ENCODE data around the gene ABHD15. TPM values are rescaled to one million over a fixed set of nuclear protein-coding genes. Genes with fewer than 3 reads are reported as not detected.

ABHD15 gene
- total RNA-seq, 1 experiment from 2014 or later: 8.2 TPM

- TF ChIP-seq, protein P1, sequence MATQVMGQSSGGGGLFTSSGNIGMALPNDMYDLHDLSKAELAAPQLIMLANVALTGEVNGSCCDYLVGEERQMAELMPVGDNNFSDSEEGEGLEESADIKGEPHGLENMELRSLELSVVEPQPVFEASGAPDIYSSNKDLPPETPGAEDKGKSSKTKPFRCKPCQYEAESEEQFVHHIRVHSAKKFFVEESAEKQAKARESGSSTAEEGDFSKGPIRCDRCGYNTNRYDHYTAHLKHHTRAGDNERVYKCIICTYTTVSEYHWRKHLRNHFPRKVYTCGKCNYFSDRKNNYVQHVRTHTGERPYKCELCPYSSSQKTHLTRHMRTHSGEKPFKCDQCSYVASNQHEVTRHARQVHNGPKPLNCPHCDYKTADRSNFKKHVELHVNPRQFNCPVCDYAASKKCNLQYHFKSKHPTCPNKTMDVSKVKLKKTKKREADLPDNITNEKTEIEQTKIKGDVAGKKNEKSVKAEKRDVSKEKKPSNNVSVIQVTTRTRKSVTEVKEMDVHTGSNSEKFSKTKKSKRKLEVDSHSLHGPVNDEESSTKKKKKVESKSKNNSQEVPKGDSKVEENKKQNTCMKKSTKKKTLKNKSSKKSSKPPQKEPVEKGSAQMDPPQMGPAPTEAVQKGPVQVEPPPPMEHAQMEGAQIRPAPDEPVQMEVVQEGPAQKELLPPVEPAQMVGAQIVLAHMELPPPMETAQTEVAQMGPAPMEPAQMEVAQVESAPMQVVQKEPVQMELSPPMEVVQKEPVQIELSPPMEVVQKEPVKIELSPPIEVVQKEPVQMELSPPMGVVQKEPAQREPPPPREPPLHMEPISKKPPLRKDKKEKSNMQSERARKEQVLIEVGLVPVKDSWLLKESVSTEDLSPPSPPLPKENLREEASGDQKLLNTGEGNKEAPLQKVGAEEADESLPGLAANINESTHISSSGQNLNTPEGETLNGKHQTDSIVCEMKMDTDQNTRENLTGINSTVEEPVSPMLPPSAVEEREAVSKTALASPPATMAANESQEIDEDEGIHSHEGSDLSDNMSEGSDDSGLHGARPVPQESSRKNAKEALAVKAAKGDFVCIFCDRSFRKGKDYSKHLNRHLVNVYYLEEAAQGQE (IDR thresholded peaks at IDR 0.05; ENCODE audit: low read depth): no peak
- no peak for TF ChIP-seq SP1 (IDR thresholded peaks at IDR 0.05; ENCODE audit: low read depth)
- TF ChIP-seq CBX3 (IDR thresholded peaks at IDR 0.05; ENCODE audit: low read depth): no peak
- TF ChIP-seq SIN3A (IDR thresholded peaks at IDR 0.05; ENCODE audit: low read depth): no peak
- TF ChIP-seq JUND (IDR thresholded peaks at IDR 0.05): no peak
- TF ChIP-seq ELF1 (IDR thresholded peaks at IDR 0.05; ENCODE audit: borderline replicate concordance, low read depth): no peak
Measured at GRCh38 chr17:29611351-29612093, 44.7 kb upstream of the ABHD15 start (continued).

- intact Hi-C loops (cut with micrococcal nuclease): no loop called here
- H4K20me1 ChIP-seq (ENCODE audit: insufficient read depth): no peaks in the 10 kb centered on the region
- ChIA-PET POLR2A (no interaction called here), CTCF (no interaction called here), RAD21 (ENCODE audit: low non-redundant PET in 1 of 2, low total read pairs in 2 of 2, uncharacterized antibody in 2 of 2, unreplicated experiment in 2 of 2) (no interaction called here)
- H3K4me1 ChIP-seq (ENCODE audit: control insufficient read depth in 1 of 2, insufficient read depth in 2 of 2, low read length in 2 of 2): 0 out of 4 replicates have a peak, but pooled peaks cover 0 to 3% of the 10 kb centered on the region in 2 experiments
- H3K27ac ChIP-seq (ENCODE audit: low read depth, low read length): no peak overlapping the region
- no peaks in the 10 kb centered on the region for H3K9me3 ChIP-seq (ENCODE audit: control insufficient read depth in 1 of 2, insufficient read depth in 1 of 2, low read depth in 1 of 2, low read length in 2 of 2)
- no peaks in the 10 kb centered on the region for H3K36me3 ChIP-seq (ENCODE audit: control insufficient read depth in 1 of 2, insufficient read depth in 2 of 2, low read length in 2 of 2)
- H3K79me2 ChIP-seq (ENCODE audit: insufficient read depth, low read length): peaks cover 4% of the 10 kb centered on the region; the same call in 1 of the 2 replicates
- H3K9me2 ChIP-seq (ENCODE audit: insufficient read depth): no peaks in the 10 kb centered on the region
- no peak for ATAC-seq
- no peak overlapping the region for H3K4me3 ChIP-seq (replicated peaks in 1 of 2; ENCODE audit: low read depth in 1 of 2, low read length in 2 of 2)
- H3K4me2 ChIP-seq (ENCODE audit: low read length): no peak overlapping the region
- no peaks in the 10 kb centered on the region for H3K27me3 ChIP-seq (ENCODE audit: insufficient read depth, low read length)
- no peak for DNase-seq (ENCODE audit: low read depth, low spot score)
- no peak overlapping the region for H2AFZ ChIP-seq (ENCODE audit: low read depth, low read length, poor library complexity, severe bottlenecking)
- no TSS peak for BruUV-seq (replicated peaks)
- no peak overlapping the region for H3K9ac ChIP-seq (ENCODE audit: low read length)
- TF ChIP-seq YY1 (IDR thresholded peaks at IDR 0.05; ENCODE audit: extremely low read depth, insufficient replicate concordance, low read depth, low read length) (no peak), FOSL1 (IDR thresholded peaks at IDR 0.05; ENCODE audit: low read depth) (no peak), EZH2 (IDR thresholded peaks at IDR 0.05) (no peak), ZBTB33 (IDR thresholded peaks at IDR 0.05; ENCODE audit: extremely low read depth, insufficient replicate concordance, low read length) (no peak)
- TF ChIP-seq, protein P2, sequence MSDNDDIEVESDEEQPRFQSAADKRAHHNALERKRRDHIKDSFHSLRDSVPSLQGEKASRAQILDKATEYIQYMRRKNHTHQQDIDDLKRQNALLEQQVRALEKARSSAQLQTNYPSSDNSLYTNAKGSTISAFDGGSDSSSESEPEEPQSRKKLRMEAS (IDR thresholded peaks at IDR 0.05): no peak
Measured at GRCh38 chr17:29610395-29610794, 43.6 kb upstream of the ABHD15 start.

Data from HCT116 (cell line).